Transverse colon (tissue), 4 donors: ENCODE results near the gene PLPP3.

Experiments used
- CTCF ChIP-seq, 5 experiments: fragments of 200-600 bp in 3 of 5; fragments of 450-650 bp in 2 of 5; sonication (generic) in 3 of 5; IDR thresholded peaks; 1 replicate in 2 of 5; 2 replicates in 3 of 5; pipeline ENCODE4 v1.5.1; 2016 to 2017; ENCODE audit warnings: antibody characterized with exemption in 5 of 5, inconsistent platforms in 3 of 5, mild to moderate bottlenecking in 2 of 5, moderate library complexity in 1 of 5
- POLR2AphosphoS5 ChIP-seq, 3 donors: sonication (generic); formaldehyde crosslinking; IDR thresholded peaks; one replicate each; pipeline ENCODE4 v1.6.1; 2016; ENCODE audit warnings: antibody characterized with exemption in 3 of 3

GRCh38 chr1:56494306-56494705 is 85.1 kb downstream of the PLPP3 start:
- no peak for TF ChIP-seq CTCF (IDR thresholded peaks at IDR 0.05)
- no peak for TF ChIP-seq POLR2AphosphoS5 (IDR thresholded peaks at IDR 0.05)
